Psoas muscle (tissue), 8 donors: ENCODE measurements around the gene COPZ1. TPM values are rescaled to one million over a fixed set of nuclear protein-coding genes. Genes with fewer than 3 reads are reported as not detected.
"Not testable (repeated sequence)": the region's sequence is repeated elsewhere in the genome, so short reads cannot be mapped to it uniquely, and the experiment has no call there.

Experiments
- ATAC-seq, 4 donors: fragments of 200-7000 bp; cut with Tn5 transposase; one replicate each; pipeline ENCODE4 v1.9.1; 2020; ENCODE audit warnings: moderate library complexity in 3 of 4, mild to moderate bottlenecking in 2 of 4
- DNase-seq, 2 donors: peaks; one replicate each; pipeline ENCODE4 v3.0.0-alpha.2; 2020
- H3K27ac ChIP-seq: fragments of 200-600 bp; one replicate; pipeline ENCODE4 v1.8.0; 2022
- H3K27me3 ChIP-seq, 3 donors: fragments of 200-600 bp in 1 of 3; one replicate each; pipeline versions ENCODE4 v1.6.1 to v1.8.0; 2013 to 2022; ENCODE audit warnings: low read length in 2 of 3, mild to moderate bottlenecking in 2 of 3, moderate library complexity in 1 of 3; ENCODE audit not compliant: insufficient read depth in 3 of 3
- H3K36me3 ChIP-seq, 2 donors: fragments of 200-600 bp in 1 of 2; one replicate each; pipeline versions ENCODE4 v1.6.1 to v1.8.0; 2013 to 2022; ENCODE audit warnings: low read depth in 1 of 2, mild to moderate bottlenecking in 1 of 2, moderate library complexity in 1 of 2; ENCODE audit not compliant: insufficient read depth in 1 of 2
- H3K4me1 ChIP-seq: fragments of 200-600 bp; one replicate; pipeline ENCODE4 v1.8.0; 2022
- H3K4me3 ChIP-seq: fragments of 200-600 bp; one replicate; pipeline ENCODE4 v1.8.0; 2022; ENCODE audit warnings: mild to moderate bottlenecking
- H3K9me3 ChIP-seq: fragments of 200-600 bp; one replicate; pipeline ENCODE4 v1.8.0; 2022
- WGBS, 3 donors: extraction: QIAGEN DNeasy Blood & Tissue Kit; methylation state at CpG; one replicate each; pipeline versions ENCODE4 v1.1.6 to v1.1.7; 2013; 5-methylcytosine and 5-hydroxymethylcytosine counted together
- intact Hi-C, 2 donors: fragments of 100-400 bp; cut with DNase I; formaldehyde crosslinking; loops; one replicate each; pipeline versions ENCODE4 v1.11.0 to v1.14.2; 2022
- polyA plus RNA-seq, 3 donors: library from polyadenylated mRNA; stranded (reverse); fragments of 200-250 nt; gene quantifications; one replicate each; pipeline ENCODE4 v1.2.3, GENCODE V29; 2013
- total RNA-seq, 4 donors: library from RNA; stranded (reverse); fragmentation: NEBNext Ultra II Directional in 2 of 4; extraction: Animal tissue kit (Norgen Biotek cat#: 25700) in 2 of 4; gene quantifications; one replicate each; pipeline versions ENCODE4 v1.2.1 to v1.2.4, GENCODE V29; 2021 to 2023
- TF ChIP-seq, protein P1 (sequence below): fragments of 200-600 bp; IDR thresholded peaks from one replicate; pipeline ENCODE4 v1.8.0; 2022; ENCODE audit warnings: antibody characterized with exemption
- donor health status: healthy with polysubstance abuse.
- donor health status: DM: no; HTN: no; CAD: no; lungs with moderate emphysema.
- donor health status: Bipolar disorder and iron deficiency.
- donor health status: healthy.
- donor health status: DM: yes; HTN: yes; CAD: no.
- donor health status: DM: no; HTN: no; CAD: no.
- donor health status: DM: no; HTN: no; CAD: no.
- donor health status: DM: yes; HTN: yes; CAD: no.

Gene COPZ1
- total and polyA plus RNA-seq, 7 donors: 77.8 to 131 (median 88.3) TPM

DNA sequence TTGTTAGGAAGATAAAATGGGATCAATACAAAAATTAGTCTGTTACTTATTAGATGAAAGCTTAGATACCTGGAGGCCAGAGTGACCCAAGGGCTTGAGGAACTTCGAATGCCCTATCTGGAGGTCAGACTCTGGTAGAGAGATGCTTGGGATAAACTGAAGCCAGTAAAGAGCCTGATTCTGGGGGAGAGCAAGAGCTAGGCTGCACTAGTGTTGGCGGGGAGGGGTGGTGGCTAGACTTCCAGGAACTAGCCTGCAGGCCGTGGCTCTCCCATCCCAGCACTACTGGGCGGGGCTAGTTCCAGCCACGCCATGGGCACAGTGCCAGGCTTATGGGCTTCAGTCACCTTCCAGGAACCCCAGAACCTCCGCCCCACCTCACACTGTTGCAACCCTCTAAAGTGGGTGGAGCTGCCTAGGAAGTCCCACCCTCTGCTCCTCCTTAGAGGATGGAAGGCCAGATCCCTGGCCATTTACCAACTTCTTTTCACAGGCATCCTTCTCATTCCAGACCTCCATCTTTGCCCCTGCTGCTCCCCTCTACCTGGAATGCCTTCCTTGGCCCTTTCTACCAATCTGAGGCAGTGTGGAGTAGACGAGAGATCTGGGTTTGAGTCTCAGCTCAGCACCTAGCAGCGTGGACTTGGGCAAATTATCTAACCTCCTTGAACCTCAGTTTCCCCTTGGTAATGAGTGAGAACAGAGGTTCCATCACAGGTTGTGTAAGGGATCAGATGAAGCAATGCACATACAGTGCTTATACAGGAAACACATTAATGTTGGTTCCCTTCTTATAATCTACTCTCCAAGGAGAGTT is 17.8 kb upstream of the COPZ1 start:
- DNase-seq: peak; percentile 72 to 80

DNA sequence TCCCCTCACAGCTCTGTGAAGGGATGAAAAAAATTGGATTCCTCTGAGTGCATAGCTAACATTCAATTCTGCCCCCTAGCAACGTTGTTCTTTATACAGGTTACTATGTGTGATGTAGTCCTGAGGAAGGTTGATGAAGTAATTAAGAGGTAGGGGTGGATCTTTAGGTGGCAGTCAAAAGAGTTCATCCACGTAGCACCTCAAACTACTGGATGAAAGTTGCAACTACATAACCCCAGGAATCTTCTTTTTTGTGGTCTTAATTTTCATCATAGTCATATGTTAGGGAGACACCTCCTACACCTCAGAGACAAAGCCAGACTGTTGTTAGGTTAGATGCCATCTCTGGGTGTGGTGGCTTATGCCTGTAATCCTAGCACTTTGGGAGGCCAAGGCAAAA is 13.9 kb upstream of the COPZ1 start:
- intact Hi-C loops: no loop called here

More for the DNA sequence above, 17.8 kb upstream of the COPZ1 start:
- H3K27me3 ChIP-seq: no peaks in the 10 kb centered on the region
- no peaks in the 10 kb centered on the region for H3K36me3 ChIP-seq
- peaks cover 16% of the 10 kb centered on the region for H3K4me1 ChIP-seq
- WGBS, 3 donors: 61 to 69% (median 68%) methylated on average over 8 of the region's 8 CpGs
- TF ChIP-seq, protein P1, sequence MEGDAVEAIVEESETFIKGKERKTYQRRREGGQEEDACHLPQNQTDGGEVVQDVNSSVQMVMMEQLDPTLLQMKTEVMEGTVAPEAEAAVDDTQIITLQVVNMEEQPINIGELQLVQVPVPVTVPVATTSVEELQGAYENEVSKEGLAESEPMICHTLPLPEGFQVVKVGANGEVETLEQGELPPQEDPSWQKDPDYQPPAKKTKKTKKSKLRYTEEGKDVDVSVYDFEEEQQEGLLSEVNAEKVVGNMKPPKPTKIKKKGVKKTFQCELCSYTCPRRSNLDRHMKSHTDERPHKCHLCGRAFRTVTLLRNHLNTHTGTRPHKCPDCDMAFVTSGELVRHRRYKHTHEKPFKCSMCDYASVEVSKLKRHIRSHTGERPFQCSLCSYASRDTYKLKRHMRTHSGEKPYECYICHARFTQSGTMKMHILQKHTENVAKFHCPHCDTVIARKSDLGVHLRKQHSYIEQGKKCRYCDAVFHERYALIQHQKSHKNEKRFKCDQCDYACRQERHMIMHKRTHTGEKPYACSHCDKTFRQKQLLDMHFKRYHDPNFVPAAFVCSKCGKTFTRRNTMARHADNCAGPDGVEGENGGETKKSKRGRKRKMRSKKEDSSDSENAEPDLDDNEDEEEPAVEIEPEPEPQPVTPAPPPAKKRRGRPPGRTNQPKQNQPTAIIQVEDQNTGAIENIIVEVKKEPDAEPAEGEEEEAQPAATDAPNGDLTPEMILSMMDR: no peak
- no peak overlapping the region for H3K4me3 ChIP-seq
- H3K9me3 ChIP-seq: no peaks in the 10 kb centered on the region
- intact Hi-C loops: no loop called here
- ATAC-seq: peak; percentile 20 to 49 (median 35)
- no peak overlapping the region for H3K27ac ChIP-seq

DNA sequence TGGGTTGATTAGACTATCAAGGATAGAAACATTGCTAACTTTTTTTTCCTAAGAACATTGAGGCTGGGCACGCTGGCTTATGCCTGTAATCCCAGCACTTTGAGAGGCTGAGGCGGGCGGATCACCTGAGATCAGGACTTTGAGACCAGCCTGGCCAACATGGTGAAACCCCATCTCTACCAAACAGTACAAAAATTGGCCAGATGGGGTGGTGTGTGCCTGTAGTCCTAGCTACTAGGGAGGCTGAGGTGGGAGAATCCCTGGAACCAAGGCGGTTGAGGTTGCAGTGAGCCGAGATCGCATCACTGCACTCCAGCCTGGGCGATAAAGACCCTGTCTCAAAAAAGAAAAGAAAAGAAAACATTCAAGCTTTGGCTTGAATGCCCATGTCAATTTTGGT is 12.6 kb upstream of the COPZ1 start:
- WGBS, 3 donors: 89 to 93% (median 91%) methylated on average over 7 of the region's 7 CpGs
- ATAC-seq, H3K27me3 ChIP-seq, H3K9me3 ChIP-seq, H3K4me3 ChIP-seq, DNase-seq, H3K27ac ChIP-seq, intact Hi-C loops, H3K4me1 ChIP-seq, H3K36me3 ChIP-seq: not testable (repeated sequence)

More for the DNA sequence above, 13.9 kb upstream of the COPZ1 start:
- ATAC-seq (no peak), DNase-seq (no peak)
- 65 to 79% (median 73%) methylated on average over 2 of the region's 2 CpGs for WGBS, 3 donors
- no peak overlapping the region for H3K4me3 ChIP-seq
- TF ChIP-seq, protein P1: no peak
- no peak overlapping the region for H3K27ac ChIP-seq
- no peaks in the 10 kb centered on the region for H3K9me3 ChIP-seq
- no peaks in the 10 kb centered on the region for H3K27me3 ChIP-seq
- no peaks in the 10 kb centered on the region for H3K36me3 ChIP-seq
- H3K4me1 ChIP-seq: no peaks in the 10 kb centered on the region

DNA sequence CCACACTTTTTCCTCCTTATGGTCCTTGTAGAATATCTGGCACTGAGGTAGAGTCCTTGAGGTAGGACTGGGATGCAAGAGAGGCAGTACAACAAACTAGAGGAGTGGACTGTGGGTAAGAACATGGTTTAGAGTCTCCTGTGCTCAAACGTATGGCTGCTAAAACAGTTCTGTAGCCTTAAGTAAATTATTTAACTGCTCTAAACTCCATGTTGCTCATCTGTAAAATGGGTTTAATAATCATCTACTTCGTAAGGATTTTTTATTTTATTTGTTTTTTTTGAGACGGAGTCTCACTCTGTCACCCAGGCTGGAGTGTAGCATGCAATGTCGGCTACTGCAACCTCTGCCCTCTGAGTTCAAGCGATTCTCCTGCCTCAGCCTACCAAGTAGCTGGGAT is 3.6 kb upstream of the COPZ1 start:
- 86 to 90% (median 89%) methylated on average over 5 of the region's 5 CpGs for WGBS, 3 donors
- no peak overlapping the region for H3K4me3 ChIP-seq
- ATAC-seq: no peak
- H3K36me3 ChIP-seq: no peaks in the 10 kb centered on the region
- no peaks in the 10 kb centered on the region for H3K9me3 ChIP-seq
- no peak for DNase-seq
- TF ChIP-seq, protein P1: no peak
- no peaks in the 10 kb centered on the region for H3K27me3 ChIP-seq
- no peak overlapping the region for H3K27ac ChIP-seq
- intact Hi-C loops: loop anchor here in 1 of 2 donors (5.0 kb wide), 1 partner anchor 69 kb away; no protein-coding TSS in a partner anchor
- peaks cover 11% of the 10 kb centered on the region for H3K4me1 ChIP-seq

DNA sequence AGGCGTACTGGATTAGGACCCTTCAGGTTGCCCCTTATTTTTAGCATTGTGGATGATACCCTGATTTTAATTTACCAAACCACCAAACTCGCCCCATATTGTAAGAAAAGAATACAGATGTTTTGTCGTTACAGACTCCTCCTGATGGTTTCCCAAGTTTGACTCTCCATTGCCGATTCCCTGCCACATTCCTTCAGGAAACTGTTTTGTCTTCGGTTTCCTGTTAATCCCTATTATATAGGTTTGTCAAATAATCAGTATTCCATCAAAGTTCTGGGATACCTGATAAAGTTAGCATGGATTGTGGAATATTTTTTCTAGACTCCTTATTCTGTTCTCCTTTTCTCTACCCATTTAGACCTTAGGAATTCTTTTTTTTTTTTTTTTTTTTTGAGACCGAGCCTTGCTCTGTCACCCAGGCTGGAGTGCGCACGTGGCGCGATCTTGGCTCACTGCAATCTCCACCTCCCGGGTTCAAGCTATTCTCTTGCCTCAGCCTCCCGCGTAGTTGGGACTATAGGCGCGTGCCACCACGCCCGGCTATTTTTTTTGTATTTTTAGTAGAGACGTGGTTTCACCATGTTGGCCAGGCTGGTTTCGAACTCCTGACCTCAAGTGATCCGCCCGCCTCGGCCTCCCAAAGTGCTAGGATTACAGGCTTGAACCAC is 645 bp downstream of the COPZ1 start:
- H3K27ac ChIP-seq: peak overlapping the region; percentile 91
- H3K4me3 ChIP-seq: peak overlapping the region; percentile 87
- not testable (repeated sequence) for H3K9me3 ChIP-seq, DNase-seq, H3K27me3 ChIP-seq, ATAC-seq
- intact Hi-C loops: loop anchor here in 1 of 2 donors (5.0 kb wide), 2 partner anchors 38 to 103 kb away; no protein-coding TSS in a partner anchor
- peaks cover 41% of the 10 kb centered on the region for H3K4me1 ChIP-seq
- 38 to 42% (median 41%) methylated on average over 22 of the region's 22 CpGs for WGBS, 3 donors
- peaks cover 0 to 18% of the 10 kb centered on the region in 2 donors for H3K36me3 ChIP-seq
